GM21381 (cell line): ENCODE data around the gene ADGRB3.
"Not testable (repeated sequence)": the region's sequence is repeated elsewhere in the genome, so short reads cannot be mapped to it uniquely, and the experiment has no call there.

ENCODE experiments used
- ATAC-seq: cut with Tn5 transposase; IDR thresholded peaks from one replicate; pipeline ENCODE4 v1.9.1; 2021; ENCODE audit warnings: mild to moderate bottlenecking, moderate library complexity; ENCODE audit not compliant: unreplicated experiment

Gene ADGRB3

DNA sequence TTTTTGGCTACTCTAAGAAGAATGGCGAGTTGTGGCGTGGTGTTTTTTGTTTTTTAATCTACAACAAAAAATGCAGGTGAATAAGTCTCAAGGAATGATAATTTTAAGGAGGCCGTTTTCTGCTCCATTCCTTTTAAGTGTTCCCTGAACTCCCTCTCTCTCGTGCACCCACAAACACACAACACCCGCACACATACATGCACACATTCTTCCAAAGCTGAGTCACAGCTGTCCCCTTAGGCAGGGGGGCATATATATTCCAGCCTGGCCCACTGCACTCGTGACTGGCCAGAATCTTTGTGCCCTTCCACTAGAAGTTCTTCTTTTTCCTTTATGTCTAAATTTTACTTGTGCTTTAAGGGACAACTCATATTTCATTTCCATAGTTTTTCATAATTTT lies 756.0 kb downstream of the ADGRB3 start:
- no peak for ATAC-seq

DNA sequence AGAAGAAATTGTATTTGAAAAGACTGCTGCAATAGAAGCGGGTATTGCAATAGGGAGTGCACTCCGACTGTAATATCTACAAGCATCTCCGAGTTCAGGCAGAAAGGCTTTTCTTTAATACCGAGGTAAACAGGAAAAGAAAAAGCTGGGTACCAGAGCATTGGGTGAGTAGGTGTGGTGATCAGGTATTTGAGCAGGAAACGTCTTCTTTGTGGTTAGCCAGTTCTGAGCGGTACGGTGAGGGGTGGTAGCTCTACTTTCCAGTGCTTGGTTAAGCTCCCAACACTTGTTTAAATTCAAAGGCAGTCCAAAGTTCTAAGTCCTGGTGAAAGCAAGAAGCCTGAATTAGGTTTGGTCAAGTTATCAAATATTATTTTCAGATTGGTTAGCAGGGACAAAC lies 757.7 kb downstream of the ADGRB3 start:
- no peak for ATAC-seq

DNA sequence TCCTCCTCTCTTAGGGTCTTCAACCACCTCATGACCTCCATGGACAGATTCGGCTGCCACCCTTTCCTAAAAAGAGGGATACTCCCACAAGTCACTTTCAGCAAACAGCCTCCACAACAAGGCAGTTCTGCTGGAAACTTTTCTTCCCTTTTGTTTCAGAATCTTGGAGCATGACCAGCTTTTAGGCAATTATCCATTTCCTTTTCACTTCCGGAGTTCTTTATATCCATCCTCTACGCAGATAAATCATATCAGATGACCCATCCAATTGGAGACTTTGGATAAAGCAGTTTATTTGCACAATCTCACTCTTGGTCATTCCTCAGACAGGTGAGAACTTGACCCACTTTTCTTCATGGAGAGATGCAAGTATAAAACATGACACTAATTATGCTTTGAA lies 763.2 kb downstream of the ADGRB3 start:
- ATAC-seq = no peak

DNA sequence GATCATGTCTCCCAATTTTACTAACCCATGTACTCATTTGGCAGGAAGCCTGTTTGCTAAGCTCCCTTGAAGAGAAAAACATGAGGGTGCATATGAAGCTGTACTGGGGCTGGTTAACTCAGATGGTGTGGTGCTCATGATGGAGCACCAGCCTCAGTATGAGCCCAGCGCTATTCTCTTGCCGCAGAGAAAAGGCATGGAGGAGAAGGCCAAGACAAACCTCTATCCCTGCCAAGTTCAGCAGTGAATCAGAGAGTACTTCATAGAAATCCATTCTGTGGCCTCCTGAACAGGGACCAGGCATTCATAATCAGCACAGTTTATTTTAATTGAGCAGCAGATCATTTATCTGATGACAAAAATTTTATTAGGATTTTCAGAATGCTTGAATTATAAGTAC lies 763.6 kb downstream of the ADGRB3 start:
- ATAC-seq = no peak

DNA sequence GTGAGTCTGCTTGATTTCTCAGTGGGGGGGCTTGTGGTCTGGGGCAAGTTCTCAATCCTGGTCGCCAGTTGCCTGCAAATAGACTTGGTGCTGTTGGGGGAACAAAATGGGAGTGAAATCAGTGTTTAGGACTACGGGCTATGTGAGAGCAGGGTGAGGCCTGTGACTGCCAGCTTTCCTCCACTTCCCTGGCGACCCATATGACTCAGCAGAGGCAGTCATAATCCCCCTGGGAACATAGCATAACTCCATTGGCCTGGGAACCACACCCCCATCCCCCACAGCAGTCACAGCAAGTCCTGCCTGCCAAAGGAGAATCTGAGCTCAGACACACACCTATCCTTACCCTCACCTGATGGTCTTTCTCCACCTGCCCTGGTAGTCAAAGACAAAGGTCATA lies 773.8 kb downstream of the ADGRB3 start:
- ATAC-seq = no peak

DNA sequence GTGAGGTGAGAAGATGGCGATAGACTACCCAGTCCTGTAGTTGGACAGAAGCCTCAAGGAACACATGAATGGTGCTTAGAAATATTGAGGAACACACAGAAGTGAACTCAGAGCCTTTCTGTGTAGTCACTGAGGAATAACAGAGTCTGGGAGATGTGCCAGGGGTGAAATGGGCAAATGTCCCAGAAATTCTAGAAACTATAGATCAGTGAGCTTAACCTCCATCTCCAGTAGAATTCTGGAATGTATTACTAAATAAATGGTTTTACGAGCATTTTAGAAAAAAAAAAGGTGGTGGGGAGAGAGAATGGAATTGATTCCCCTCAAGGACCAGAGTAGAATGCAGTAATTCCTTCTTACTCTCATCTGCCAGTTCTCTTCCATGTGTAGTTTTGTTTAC lies 781.7 kb downstream of the ADGRB3 start:
- ATAC-seq = no peak

DNA sequence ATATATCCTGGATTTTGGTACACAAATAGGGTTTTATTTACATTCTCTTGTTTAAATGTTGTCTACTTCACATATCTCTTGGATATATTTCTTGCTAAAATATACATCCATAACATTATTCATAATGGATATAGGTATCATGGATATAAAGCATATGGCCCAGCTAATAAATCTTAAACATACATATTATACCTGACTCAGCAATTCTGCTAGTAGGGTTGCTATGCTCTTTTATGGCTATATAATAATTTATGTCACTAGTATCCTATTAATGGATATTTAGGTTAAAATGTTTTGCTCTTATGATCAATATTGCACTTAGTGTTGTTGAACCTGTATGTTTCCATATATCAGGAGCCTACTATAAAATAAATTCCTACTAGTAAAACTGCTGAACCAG lies 786.2 kb downstream of the ADGRB3 start:
- no peak for ATAC-seq

DNA sequence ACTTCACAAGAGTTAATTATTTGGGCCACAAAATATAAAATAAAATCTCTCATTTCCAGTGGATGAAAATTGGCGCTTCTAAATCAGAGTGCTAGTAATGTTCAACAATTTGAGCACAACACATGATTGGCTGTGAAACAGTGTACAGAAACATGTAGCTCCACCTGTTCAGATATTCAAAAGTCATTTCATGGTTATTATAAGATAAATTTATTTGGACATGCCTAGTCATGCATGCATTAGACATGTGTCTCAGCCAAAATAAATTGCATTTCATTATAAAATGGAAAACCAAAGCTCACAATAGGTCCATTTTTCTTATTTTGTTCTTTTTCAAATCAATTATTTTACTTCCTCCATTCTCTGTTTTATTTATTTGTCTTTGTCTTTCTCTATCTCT lies 786.9 kb downstream of the ADGRB3 start:
- no peak for ATAC-seq

DNA sequence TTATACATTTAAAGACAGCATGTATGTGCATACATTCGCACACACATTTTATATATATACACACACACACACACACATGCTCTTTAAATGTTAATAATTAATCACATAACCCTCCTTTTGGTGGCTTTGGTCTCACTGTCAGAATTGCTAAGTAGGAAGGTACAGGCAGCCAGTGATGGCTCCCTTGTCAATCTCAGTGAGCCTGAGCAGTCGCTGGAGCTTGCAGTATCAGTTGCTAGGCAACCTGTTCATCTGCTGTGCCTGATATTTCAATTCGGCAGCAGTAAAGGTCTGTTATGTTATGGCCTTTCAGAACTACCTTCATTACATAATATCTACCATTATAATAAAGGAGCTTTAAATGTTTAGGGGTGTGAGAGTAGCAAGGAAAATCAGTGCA lies 787.4 kb downstream of the ADGRB3 start:
- ATAC-seq = no peak

DNA sequence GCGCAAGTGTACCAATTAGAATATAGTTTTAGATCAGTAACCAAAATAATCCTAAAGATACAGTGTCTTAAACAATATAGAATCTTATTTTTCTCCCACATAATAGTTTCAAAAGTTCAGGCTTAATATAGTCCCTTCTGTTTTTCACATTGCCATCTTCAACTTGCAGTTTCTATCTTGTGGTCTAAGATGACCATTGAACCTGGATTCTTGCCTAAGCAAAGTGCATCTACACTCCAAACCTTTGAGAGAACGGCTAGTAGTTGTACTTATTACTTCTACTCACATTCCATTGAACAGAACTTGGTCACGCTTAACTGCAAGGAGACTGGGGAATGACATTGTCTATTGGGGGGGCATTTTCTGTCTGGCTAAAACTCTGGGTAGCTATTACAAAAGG lies 788.7 kb downstream of the ADGRB3 start:
- no peak for ATAC-seq

DNA sequence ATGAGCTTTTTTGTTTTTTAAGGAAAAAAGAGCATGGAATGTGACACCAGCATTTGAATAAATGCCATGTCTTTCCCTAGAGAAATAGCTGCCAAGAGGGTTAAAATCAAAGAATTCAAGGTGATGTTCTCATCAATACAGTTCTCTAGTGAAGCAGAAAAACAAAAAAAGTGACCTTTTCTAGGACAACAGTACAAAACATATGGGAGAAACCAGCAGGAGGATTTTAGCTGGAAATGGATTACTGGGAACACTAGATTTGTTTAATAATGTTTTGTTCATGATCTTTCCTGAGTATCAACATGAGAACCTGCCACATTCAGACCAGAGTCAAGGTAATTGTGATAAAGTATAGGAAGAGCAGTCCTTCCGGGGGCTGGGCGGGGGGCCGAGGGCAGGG lies 789.5 kb downstream of the ADGRB3 start:
- ATAC-seq = no peak

DNA sequence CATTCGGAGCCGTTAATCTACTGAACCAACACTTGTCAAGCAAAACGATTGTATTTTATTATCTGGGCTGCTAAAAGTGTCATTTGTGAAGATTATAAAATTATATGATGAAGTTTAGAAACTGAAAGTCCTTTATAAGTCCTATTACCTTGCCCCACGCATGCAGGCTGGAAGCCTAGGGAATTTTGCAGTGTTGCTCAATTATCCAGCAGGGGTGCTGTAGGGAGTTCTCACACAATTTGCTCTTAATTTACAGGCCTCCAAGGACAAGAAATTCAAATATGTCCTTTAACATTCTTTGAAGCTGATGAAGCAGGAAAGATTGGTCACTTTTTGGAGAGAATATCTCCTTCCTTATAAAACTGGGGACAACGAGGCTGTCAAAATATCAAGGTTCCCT lies 792.8 kb downstream of the ADGRB3 start:
- ATAC-seq = no peak

DNA sequence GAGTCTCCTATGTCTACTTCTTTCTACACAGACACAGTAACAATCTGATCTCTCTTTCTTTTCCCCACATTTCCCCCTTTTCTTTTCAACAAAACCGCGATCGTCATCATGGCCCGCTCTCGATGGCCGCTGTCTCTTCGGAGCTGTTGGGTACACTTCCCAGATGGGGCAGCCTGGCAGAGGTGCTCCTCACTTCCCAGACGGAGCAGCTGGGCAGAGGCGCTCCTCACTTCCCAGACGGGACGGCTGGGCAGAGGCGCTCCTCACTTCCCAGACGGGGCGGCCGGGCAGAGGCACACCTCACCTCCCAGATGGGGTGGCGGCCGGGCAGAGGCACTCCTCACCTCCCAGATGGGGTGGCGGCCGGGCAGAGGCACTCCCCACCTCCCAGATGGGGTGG lies 797.1 kb downstream of the ADGRB3 start:
- ATAC-seq = not testable (repeated sequence)

DNA sequence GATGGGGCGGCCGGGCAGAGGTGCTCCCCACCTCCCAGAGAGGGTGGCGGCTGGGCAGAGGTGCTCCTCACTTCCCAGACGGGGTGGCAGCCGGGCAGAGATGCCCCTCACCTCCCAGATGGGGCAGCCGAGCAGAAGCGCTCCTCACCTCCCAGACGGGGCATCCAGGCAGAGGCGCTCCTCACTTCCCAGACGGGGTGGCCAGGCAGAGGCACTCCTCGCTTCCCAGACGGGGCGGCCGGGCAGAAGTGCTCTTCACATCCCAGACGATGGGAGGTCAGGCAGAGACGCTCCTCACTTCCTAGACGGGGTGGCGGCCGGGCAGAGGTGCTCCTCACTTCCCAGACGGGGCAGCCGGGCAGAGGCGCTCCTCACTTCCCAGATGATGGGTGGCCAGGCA lies 798.0 kb downstream of the ADGRB3 start:
- not testable (repeated sequence) for ATAC-seq

DNA sequence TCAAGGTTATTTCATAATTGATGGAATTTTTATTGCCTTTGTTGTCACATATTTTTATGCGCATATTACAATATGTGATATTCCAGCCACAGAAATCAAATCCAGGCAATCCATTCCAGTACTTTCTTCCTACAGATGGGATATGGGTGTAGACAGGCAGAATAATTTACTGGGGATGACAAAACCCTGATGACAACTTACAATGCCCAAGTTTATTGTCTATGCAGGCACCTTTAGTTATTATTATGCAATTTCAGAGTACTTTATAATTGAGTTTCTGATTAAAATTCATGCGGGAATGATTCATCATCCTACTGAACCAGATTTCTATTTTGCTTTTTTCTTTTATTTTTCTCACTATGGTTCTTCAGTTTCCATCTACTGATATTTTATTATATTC lies 803.0 kb downstream of the ADGRB3 start:
- ATAC-seq = no peak
